NCI-H510A treated with DMSO at 0.1 percent for 48 hours (cell line): Measurements from ENCODE around the gene TRANK1.

ENCODE experiments used
- DNase-seq: peaks from one replicate; lab custom pipeline; 2025; lab: John Stamatoyannopoulos, UW

Gene TRANK1

GRCh38 chr3:36803091-36803791 is 141.6 kb downstream of the TRANK1 start:
- no peak for DNase-seq

- no peak for DNase-seq
These were observed 144.2 kb downstream of the TRANK1 start for GRCh38 chr3:36800533-36801116.

- DNase-seq, result no peak
These were observed 148.0 kb downstream of the TRANK1 start for GRCh38 chr3:36796881-36797280.

- no peak for DNase-seq
These were observed 148.7 kb downstream of the TRANK1 start for GRCh38 chr3:36796161-36796560.

- DNase-seq, result no peak
These were observed 149.2 kb downstream of the TRANK1 start for GRCh38 chr3:36795622-36796021.

GRCh38 chr3:36792342-36792741 is 152.5 kb downstream of the TRANK1 start:
- DNase-seq, result no peak

GRCh38 chr3:36790765-36791164 is 154.1 kb downstream of the TRANK1 start:
- DNase-seq, result no peak

GRCh38 chr3:36786921-36787890 is 157.6 kb downstream of the TRANK1 start:
- DNase-seq, result no peak

GRCh38 chr3:36784138-36784635 is 160.7 kb downstream of the TRANK1 start:
- no peak for DNase-seq

GRCh38 chr3:36777424-36778218 is 167.2 kb downstream of the TRANK1 start:
- DNase-seq, result no peak
